DOHH2 (cell line): ENCODE results near the gene RAB15.

Source experiments
- H3F3A ChIP-seq: fragments of 200-600 bp; sonication (generic), shearing (Covaris generic); 2 replicates; pipeline ENCODE4 v1.6.0; 2016; ENCODE audit warnings: antibody characterized with exemption, mild to moderate bottlenecking; ENCODE audit not compliant: control insufficient read depth, insufficient read depth
- H3K27ac ChIP-seq: fragments of 200-600 bp; sonication (generic); 2 replicates; pipeline ENCODE4 v1.5.1; 2014; ENCODE audit warnings: low read depth, mild to moderate bottlenecking, low read length, moderate library complexity
- H3K27me3 ChIP-seq: fragments of 200-600 bp; sonication (generic); 2 replicates; pipeline ENCODE4 v1.6.1; 2014; ENCODE audit warnings: mild to moderate bottlenecking, low read length, mixed read lengths; ENCODE audit not compliant: control insufficient read depth
- H3K36me3 ChIP-seq: fragments of 200-600 bp; sonication (generic); 2 replicates; pipeline ENCODE4 v1.6.1; 2014; ENCODE audit warnings: mild to moderate bottlenecking, low read length, moderate library complexity, mixed read lengths; ENCODE audit not compliant: control insufficient read depth
- H3K4me1 ChIP-seq: fragments of 200-600 bp; sonication (generic); 2 replicates; pipeline ENCODE4 v1.6.1; 2014; ENCODE audit warnings: mild to moderate bottlenecking, low read length, mixed read lengths; ENCODE audit not compliant: control insufficient read depth
- H3K4me2 ChIP-seq: fragments of 200-600 bp; sonication (generic); 2 replicates; pipeline ENCODE4 v1.6.0; 2014; ENCODE audit warnings: mild to moderate bottlenecking, low read length, moderate library complexity
- H3K4me3 ChIP-seq: fragments of 200-600 bp; sonication (generic); 2 replicates; pipeline ENCODE4 v1.5.1; 2014; ENCODE audit warnings: mild to moderate bottlenecking, low read length, mixed read lengths
- H3K79me2 ChIP-seq: fragments of 200-600 bp; sonication (generic); 2 replicates; pipeline ENCODE4 v1.6.1; 2014; ENCODE audit warnings: mild to moderate bottlenecking, low read length, mixed read lengths; ENCODE audit not compliant: control insufficient read depth
- H3K9me2 ChIP-seq: fragments of 200-600 bp; sonication (generic); replicated peaks from 2 replicates; pipeline ENCODE4 v1.6.1; 2014; ENCODE audit warnings: mild to moderate bottlenecking, low read length, mixed read lengths; ENCODE audit not compliant: control insufficient read depth
- H3K9me3 ChIP-seq: fragments of 200-600 bp; sonication (generic); 2 replicates; pipeline ENCODE4 v1.6.1; 2014; ENCODE audit warnings: antibody characterized with exemption, low read length, mixed read lengths; ENCODE audit not compliant: control insufficient read depth, insufficient read depth
- H4K20me1 ChIP-seq: fragments of 200-600 bp; sonication (generic); 2 replicates; pipeline ENCODE4 v1.6.0; 2014; ENCODE audit warnings: low read depth, mild to moderate bottlenecking, antibody characterized with exemption, low read length, moderate library complexity; ENCODE audit not compliant: control insufficient read depth, insufficient read depth
- CTCF ChIP-seq: fragments of 200-600 bp; sonication (generic); IDR thresholded peaks from one replicate; pipeline ENCODE4 v1.5.1; 2014; ENCODE audit warnings: antibody characterized with exemption, mild to moderate bottlenecking, low read depth, low read length; ENCODE audit not compliant: poor library complexity, severe bottlenecking
- EZH2phosphoT487 ChIP-seq: fragments of 200-600 bp; sonication (generic); IDR thresholded peaks from 2 replicates; pipeline ENCODE4 v1.6.1; 2017; ENCODE audit warnings: borderline replicate concordance, mild to moderate bottlenecking, antibody characterized with exemption, low read length, moderate library complexity, mixed read lengths

The RAB15 gene

DNA sequence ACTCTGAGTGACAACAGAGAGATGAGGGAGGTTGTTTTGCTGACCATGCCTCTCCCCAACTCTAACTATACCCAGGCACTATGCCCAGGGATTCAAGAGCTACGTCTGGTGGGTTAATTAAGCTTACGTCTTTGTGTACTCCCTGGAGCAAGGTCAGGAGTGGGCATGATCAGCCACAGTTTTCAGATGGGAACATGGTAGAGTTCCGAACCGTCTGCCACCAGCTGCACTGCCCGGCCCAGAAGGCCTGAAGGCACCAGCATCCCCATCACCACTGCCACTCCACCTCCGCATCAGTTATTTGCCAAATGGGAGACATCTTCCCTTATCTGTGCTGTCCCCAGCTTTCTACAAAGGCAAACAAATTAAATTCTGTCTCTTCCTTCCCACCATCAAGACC is 18.5 kb downstream of the RAB15 start:
- TF ChIP-seq CTCF, result no peak
- no peak for TF ChIP-seq EZH2phosphoT487
- Histone ChIP-seq H3K9me2 (no peaks in the 10 kb centered on the region), H3K9me3 (no peaks in the 10 kb centered on the region), H3K79me2 (no peaks in the 10 kb centered on the region), H3K36me3 (no peaks in the 10 kb centered on the region), H3K27ac (no peak overlapping the region), H4K20me1 (no peaks in the 10 kb centered on the region), H3K4me3 (no peak overlapping the region), H3K4me1 (peaks cover 8% of the 10 kb centered on the region), H3K27me3 (no peaks in the 10 kb centered on the region), H3K4me2 (no peak overlapping the region), H3F3A (no peaks in the 10 kb centered on the region)

- Histone ChIP-seq H3K79me2 (no peaks in the 10 kb centered on the region), H3K27ac (no peak overlapping the region), H3F3A (no peaks in the 10 kb centered on the region), H3K27me3 (no peaks in the 10 kb centered on the region), H3K4me2 (no peak overlapping the region), H3K9me3 (no peaks in the 10 kb centered on the region), H4K20me1 (no peaks in the 10 kb centered on the region), H3K36me3 (no peaks in the 10 kb centered on the region), H3K4me1 (peaks cover 8% of the 10 kb centered on the region), H3K4me3 (no peak overlapping the region), H3K9me2 (no peaks in the 10 kb centered on the region)
- TF ChIP-seq CTCF (peak; percentile 6), EZH2phosphoT487 (no peak)
These were observed 18.9 kb downstream of the RAB15 start for GRCh38 chr14:64953310-64953654.

DNA sequence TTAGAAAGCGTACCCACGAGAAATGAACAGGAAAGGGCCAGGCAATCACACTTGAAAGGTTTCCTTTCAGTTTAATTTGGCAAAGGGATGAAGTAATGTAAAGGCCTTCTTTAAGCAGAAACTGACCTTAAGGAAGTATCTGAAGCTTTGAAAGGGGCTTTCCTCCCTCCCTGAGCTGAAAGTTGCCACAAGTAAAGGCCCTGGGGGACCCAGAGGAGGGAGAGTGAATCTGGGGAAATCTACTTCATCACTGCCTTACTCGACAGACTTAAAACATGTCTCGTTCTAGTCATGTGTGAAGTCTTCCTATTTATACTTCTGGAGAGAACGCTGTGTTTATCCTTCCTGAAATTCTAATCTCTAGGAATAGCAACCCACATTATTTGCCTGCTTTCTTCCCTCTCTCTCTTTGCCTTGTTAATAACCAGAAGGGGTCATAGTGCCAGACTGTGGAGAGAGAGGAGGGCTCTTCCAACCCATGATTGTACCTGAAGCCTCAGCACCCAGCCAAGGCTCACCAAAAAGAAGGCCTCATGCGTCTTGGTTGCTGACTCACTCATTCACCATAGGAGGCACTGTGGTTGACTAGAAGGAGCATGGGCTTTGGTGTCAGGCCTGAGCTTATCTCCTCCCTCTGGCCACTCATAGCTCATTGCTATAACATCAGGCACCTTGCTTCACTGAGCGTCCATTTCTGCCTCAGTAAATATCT is 19.4 kb downstream of the RAB15 start:
- Histone ChIP-seq H4K20me1 (no peaks in the 10 kb centered on the region), H3F3A (no peaks in the 10 kb centered on the region), H3K27me3 (no peaks in the 10 kb centered on the region), H3K9me2 (no peaks in the 10 kb centered on the region), H3K4me2 (no peak overlapping the region), H3K9me3 (no peaks in the 10 kb centered on the region), H3K4me3 (no peak overlapping the region), H3K4me1 (peaks cover 8% of the 10 kb centered on the region), H3K79me2 (no peaks in the 10 kb centered on the region), H3K36me3 (no peaks in the 10 kb centered on the region), H3K27ac (no peak overlapping the region)
- TF ChIP-seq CTCF (peak; percentile 22), EZH2phosphoT487 (no peak)
